Measurements from ENCODE around the gene RIN2. TPM values are rescaled to one million over a fixed set of nuclear protein-coding genes. Genes with fewer than 3 reads are reported as not detected.

Gene RIN2
- total RNA-seq, 4 donors from 2014 or later, result 68.2 to 87.2 (median 79.6) TPM

DNA sequence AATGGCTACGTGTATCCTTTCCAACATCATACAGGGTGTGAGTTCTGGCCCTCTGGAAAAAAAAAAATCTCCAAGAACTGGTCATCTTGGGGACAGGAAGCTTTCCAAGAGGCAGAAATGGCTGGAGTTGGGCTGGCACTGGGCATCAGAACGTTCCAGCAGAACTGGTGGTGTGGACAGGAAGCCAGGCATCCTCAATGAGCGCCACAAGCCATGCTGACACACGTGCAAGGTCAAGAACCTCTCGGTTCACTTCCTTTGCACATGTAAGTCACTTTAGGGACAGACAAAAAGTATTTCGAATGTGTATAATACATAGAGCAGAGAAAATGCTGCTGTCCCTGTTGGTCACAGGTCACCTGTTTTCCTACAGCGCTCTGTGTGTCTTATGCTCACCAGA is 27.4 kb upstream of the RIN2 start:
- H3K9me3 ChIP-seq, result no peaks in the 10 kb centered on the region
- no peak overlapping the region for H3K27ac ChIP-seq
- no peaks in the 10 kb centered on the region for H3K27me3 ChIP-seq
- no peak overlapping the region for H3K4me3 ChIP-seq
- WGBS, result 86% methylated on average over 7 of the region's 7 CpGs
- DNase-seq (ENCODE audit: low spot score in 2 of 2), result no peak
- H3K4me1 ChIP-seq, result peaks cover 14% of the 10 kb centered on the region
- H3K36me3 ChIP-seq, result no peaks in the 10 kb centered on the region
- TF ChIP-seq POLR2AphosphoS5 (IDR thresholded peaks at IDR 0.05) (no peak), POLR2A (IDR thresholded peaks at IDR 0.05) (no peak), EP300 (IDR thresholded peaks at IDR 0.05) (no peak)
- TF ChIP-seq, protein P1, sequence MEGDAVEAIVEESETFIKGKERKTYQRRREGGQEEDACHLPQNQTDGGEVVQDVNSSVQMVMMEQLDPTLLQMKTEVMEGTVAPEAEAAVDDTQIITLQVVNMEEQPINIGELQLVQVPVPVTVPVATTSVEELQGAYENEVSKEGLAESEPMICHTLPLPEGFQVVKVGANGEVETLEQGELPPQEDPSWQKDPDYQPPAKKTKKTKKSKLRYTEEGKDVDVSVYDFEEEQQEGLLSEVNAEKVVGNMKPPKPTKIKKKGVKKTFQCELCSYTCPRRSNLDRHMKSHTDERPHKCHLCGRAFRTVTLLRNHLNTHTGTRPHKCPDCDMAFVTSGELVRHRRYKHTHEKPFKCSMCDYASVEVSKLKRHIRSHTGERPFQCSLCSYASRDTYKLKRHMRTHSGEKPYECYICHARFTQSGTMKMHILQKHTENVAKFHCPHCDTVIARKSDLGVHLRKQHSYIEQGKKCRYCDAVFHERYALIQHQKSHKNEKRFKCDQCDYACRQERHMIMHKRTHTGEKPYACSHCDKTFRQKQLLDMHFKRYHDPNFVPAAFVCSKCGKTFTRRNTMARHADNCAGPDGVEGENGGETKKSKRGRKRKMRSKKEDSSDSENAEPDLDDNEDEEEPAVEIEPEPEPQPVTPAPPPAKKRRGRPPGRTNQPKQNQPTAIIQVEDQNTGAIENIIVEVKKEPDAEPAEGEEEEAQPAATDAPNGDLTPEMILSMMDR (IDR thresholded peaks at IDR 0.05), result no peak

DNA sequence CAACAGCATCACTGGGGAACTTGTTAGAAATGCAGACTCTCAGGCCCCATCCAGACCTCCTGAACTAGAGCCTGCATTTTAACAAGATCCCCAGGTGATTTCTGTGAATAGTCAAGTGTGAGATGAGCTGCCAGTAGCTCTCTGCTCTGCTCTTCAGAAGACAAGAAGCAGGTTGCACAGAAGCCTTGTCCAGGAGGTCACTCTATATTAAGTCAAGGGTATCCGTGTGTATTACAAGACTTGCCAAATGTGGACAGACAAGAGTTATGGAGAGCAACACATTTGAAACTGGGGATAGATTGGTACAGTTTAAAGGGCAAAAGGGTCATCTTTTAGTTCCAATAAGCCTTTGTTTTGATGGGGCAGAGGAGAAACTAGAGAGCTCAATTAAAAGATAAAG is 23.2 kb upstream of the RIN2 start:
- no peak overlapping the region for H3K4me3 ChIP-seq
- no peaks in the 10 kb centered on the region for H3K9me3 ChIP-seq
- no peak for DNase-seq (ENCODE audit: low spot score in 2 of 2)
- no peaks in the 10 kb centered on the region for H3K27me3 ChIP-seq
- H3K4me1 ChIP-seq, result peaks cover 34% of the 10 kb centered on the region
- peak overlapping the region; percentile 52 for H3K27ac ChIP-seq
- WGBS, result 93% methylated on average over 1 of the region's 1 CpG
- H3K36me3 ChIP-seq, result no peaks in the 10 kb centered on the region
- TF ChIP-seq EP300 (IDR thresholded peaks at IDR 0.05) (no peak), POLR2AphosphoS5 (IDR thresholded peaks at IDR 0.05) (no peak), POLR2A (IDR thresholded peaks at IDR 0.05) (no peak)
- TF ChIP-seq, protein P1 (IDR thresholded peaks at IDR 0.05), result no peak

DNA sequence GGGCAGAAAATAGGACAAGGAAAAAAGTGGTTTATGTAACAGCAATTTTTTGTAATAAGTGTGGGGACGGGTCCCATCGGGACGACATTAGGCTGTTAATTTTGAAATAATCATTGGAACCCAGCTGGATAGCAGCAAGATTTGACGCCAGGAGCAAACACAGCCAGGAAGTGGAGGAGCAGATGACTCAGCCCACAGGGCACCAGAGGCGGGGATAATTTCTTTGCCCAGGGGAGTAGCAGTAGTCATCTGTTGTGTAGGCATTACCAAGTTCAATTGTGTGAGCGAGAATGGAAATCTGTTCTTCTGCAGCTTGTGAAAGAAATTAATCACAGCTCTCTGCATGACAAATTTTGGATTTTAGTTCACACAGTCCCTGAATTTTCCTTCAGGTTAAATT is 22.6 kb upstream of the RIN2 start:
- DNase-seq (ENCODE audit: low spot score in 2 of 2), result peak; percentile 88 to 90
- peak overlapping the region; percentile 52 for H3K27ac ChIP-seq

DNA sequence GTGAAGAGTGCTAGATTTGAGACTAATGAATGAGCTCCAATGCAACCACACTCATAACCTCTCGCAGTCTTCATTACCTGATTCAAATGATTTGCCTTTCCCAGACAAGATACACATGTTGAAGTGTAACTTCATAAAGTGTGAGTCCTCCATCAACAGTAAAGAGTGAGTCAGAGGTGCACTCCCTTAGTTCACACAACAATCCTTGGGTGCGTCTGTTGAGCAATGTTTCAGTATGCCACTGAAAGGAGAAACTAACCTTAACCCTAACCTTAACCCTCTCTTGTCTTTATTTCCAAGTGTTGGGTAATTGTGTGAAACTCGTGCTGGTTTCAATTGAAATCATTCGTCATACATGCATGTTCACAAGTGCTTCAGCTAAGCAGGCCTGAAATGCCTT is 21.0 kb upstream of the RIN2 start:
- H3K4me1 ChIP-seq, result peaks cover 34% of the 10 kb centered on the region
- peak overlapping the region; percentile 36 for H3K27ac ChIP-seq
- no peaks in the 10 kb centered on the region for H3K36me3 ChIP-seq
- H3K9me3 ChIP-seq, result no peaks in the 10 kb centered on the region
- no peaks in the 10 kb centered on the region for H3K27me3 ChIP-seq
- no peak for DNase-seq (ENCODE audit: low spot score in 2 of 2)
- TF ChIP-seq, protein P1 (IDR thresholded peaks at IDR 0.05), result no peak
- no peak for TF ChIP-seq EP300 (IDR thresholded peaks at IDR 0.05)
- TF ChIP-seq POLR2AphosphoS5 (IDR thresholded peaks at IDR 0.05), result peak in 2 of 3 donors; percentile 70 to 78
- WGBS, result 50% methylated on average over 4 of the region's 4 CpGs
- no peak overlapping the region for H3K4me3 ChIP-seq

More for the DNA sequence above, 22.6 kb upstream of the RIN2 start:
- no peak overlapping the region for H3K4me3 ChIP-seq
- no peaks in the 10 kb centered on the region for H3K27me3 ChIP-seq
- H3K36me3 ChIP-seq, result no peaks in the 10 kb centered on the region
- H3K9me3 ChIP-seq, result no peaks in the 10 kb centered on the region
- no peak for TF ChIP-seq EP300 (IDR thresholded peaks at IDR 0.05)
- peak in 2 of 3 donors; percentile 58 to 62 for TF ChIP-seq POLR2AphosphoS5 (IDR thresholded peaks at IDR 0.05)
- peaks cover 34% of the 10 kb centered on the region for H3K4me1 ChIP-seq
- WGBS, result 5% methylated on average over 6 of the region's 6 CpGs

DNA sequence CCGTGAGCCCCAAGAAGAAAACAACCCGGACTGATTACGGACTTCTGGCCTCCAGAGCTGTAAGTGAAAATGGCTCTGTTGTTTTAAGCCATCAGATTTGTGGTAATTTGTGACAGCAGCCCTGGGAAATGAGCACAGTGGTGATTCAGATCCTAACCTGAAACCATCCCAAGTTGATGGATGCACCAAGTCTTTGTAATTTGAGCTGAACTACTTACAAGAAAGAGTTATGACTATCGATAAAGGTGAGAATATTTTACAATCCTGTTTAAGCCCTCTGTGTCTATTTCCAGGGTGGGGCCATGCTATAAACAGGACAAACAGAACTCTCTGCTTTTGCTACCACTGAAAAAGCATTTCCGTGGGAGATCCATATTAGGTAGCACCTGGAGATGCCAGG is 19.1 kb upstream of the RIN2 start:
- DNase-seq (ENCODE audit: low spot score in 2 of 2), result no peak
- no peaks in the 10 kb centered on the region for H3K9me3 ChIP-seq
- H3K27me3 ChIP-seq, result no peaks in the 10 kb centered on the region
- H3K27ac ChIP-seq, result no peak overlapping the region
- H3K4me3 ChIP-seq, result no peak overlapping the region
- WGBS, result 83% methylated on average over 5 of the region's 5 CpGs
- H3K36me3 ChIP-seq, result no peaks in the 10 kb centered on the region
- TF ChIP-seq, protein P1 (IDR thresholded peaks at IDR 0.05), result no peak
- TF ChIP-seq POLR2A (IDR thresholded peaks at IDR 0.05) (no peak), POLR2AphosphoS5 (IDR thresholded peaks at IDR 0.05) (no peak), EP300 (IDR thresholded peaks at IDR 0.05) (no peak)
- H3K4me1 ChIP-seq, result peaks cover 34% of the 10 kb centered on the region

DNA sequence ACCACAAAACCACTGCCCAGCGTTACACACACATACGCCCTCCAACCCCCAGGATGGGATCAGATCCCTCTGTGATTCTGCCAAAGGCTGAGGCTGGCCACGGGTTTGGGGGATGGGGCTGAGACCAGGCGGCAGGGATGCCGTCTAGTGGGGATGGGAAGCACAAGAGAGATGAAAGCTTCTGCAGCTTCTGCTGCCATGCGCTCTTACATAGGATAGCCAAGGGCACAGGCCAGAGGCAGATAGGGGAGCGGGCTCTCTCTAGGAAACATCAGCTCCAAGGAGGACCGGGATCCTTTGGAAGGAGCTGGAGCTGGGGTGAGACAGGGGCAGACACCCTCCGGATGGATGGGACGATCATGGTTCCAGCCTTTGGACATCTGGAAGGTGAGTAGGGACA is 18.7 kb upstream of the RIN2 start:
- DNase-seq (ENCODE audit: low spot score in 2 of 2), result no peak
- Histone ChIP-seq H3K27ac (no peak overlapping the region), H3K9me3 (no peaks in the 10 kb centered on the region), H3K4me1 (peaks cover 34% of the 10 kb centered on the region), H3K36me3 (no peaks in the 10 kb centered on the region), H3K4me3 (no peak overlapping the region), H3K27me3 (no peaks in the 10 kb centered on the region)
- 87% methylated on average over 10 of the region's 10 CpGs for WGBS
- no peak for TF ChIP-seq POLR2AphosphoS5 (IDR thresholded peaks at IDR 0.05)
- no peak for TF ChIP-seq POLR2A (IDR thresholded peaks at IDR 0.05)
- TF ChIP-seq, protein P1 (IDR thresholded peaks at IDR 0.05), result no peak
- TF ChIP-seq EP300 (IDR thresholded peaks at IDR 0.05), result no peak

Data from suprapubic skin (tissue), 4 donors.